Liver (tissue), 3 donors: Measurements from ENCODE around the gene NCAPD2.

ENCODE experiments used
- ATF3 ChIP-seq: IDR thresholded peaks from 2 replicates; pipeline ENCODE4 v1.6.1; 2016; ENCODE audit warnings: antibody characterized with exemption
- CTCF ChIP-seq: fragments of 150-350 bp; IDR thresholded peaks from 2 replicates; pipeline ENCODE4 v1.5.1; 2017; ENCODE audit warnings: improper control_type of control experiment, low read depth, low read length; ENCODE audit not compliant: missing input control
- FOXA1 ChIP-seq: IDR thresholded peaks from 2 replicates; pipeline ENCODE4 v1.6.1; 2016; ENCODE audit warnings: antibody characterized with exemption
- MAX ChIP-seq: IDR thresholded peaks from 2 replicates; pipeline ENCODE4 v1.6.1; 2016; ENCODE audit warnings: antibody characterized with exemption
- NR2F2 ChIP-seq: IDR thresholded peaks from 2 replicates; pipeline ENCODE4 v1.6.1; 2016; ENCODE audit warnings: antibody characterized with exemption
- RAD21 ChIP-seq, 2 donors: IDR thresholded peaks; 2 replicates each; pipeline ENCODE4 v1.6.1; 2016; ENCODE audit warnings: antibody characterized with exemption in 2 of 2, mild to moderate bottlenecking in 2 of 2
- donor health status: healthy.
- donor health status: healthy.

GRCh38 chr12:6570264-6570887 is 76.5 kb downstream of the NCAPD2 start:
- TF ChIP-seq CTCF (no peak), NR2F2 (no peak), RAD21 (IDR thresholded peaks at IDR 0.05) (no peak), FOXA1 (no peak), ATF3 (no peak), MAX (no peak)
